GM19238 (cell line): ENCODE results near the gene HDAC4.

ENCODE experiments used
- DNase-seq: peaks from one replicate; pipeline ENCODE4 v3.0.0; 2011; ENCODE audit warnings: low spot score; ENCODE audit not compliant: insufficient read length

Gene HDAC4

DNA sequence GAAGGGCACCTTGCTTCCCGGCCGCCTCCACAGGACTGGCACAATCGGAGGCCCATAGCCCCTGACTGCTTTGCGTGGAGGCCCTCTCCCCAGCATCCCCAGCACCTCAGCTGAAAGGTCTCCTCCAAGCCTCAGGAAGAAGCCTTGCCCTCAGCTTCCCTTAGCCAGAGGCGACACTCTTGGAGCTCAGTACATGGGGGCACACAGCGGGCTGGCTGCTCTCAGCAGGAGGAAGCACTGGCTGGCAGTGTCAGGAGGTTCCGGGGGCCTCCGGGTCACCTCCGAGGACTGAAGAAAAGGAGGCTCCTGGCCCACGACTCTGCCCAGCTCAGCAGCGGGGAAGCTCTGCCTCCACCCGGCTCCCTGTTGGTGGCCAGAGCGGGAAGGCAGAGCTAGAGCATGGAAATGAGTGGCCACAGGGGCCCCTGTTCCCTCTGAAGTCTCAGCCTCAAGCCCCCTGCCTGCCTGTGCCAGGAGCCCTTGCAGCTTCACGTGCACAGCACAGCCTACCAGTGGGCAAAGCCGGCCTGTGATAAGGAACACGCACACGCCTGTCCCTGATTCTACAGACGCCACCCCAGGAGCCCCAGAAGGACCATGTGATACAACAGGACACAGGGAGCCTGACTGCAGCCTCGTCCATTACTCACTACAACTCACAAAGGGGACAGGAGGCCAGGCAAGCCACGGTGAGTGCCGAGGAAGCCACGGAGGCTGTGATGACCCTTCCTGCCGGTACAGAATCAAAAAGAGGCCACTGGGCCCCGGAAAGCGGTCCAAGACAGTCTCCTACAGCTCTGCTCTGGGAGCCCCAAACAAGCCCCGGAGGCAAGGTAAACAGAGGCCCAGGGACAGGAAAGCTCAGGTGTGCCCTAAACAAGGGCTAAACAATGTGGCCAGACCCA is 15.5 kb downstream of the HDAC4 start:
- no peak for DNase-seq

DNA sequence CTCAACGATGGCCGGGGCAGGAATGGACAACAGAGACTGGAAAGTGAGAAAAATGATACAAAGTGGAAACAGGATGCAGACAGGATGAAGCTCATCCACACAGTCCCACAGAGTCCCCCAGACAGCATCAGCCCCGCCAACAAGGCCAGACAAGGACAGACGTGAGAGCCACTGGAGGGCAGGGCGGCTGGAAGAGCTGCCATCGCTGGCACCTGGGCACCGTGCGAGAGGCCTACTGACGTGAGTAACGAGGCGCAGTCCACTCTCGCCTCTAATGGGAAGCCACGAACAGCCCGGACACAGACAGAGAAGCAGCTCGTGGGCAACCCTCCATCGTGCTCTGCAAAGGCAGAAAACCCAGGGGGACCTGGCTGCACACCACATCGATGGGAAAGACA is 17.1 kb downstream of the HDAC4 start:
- no peak for DNase-seq

DNA sequence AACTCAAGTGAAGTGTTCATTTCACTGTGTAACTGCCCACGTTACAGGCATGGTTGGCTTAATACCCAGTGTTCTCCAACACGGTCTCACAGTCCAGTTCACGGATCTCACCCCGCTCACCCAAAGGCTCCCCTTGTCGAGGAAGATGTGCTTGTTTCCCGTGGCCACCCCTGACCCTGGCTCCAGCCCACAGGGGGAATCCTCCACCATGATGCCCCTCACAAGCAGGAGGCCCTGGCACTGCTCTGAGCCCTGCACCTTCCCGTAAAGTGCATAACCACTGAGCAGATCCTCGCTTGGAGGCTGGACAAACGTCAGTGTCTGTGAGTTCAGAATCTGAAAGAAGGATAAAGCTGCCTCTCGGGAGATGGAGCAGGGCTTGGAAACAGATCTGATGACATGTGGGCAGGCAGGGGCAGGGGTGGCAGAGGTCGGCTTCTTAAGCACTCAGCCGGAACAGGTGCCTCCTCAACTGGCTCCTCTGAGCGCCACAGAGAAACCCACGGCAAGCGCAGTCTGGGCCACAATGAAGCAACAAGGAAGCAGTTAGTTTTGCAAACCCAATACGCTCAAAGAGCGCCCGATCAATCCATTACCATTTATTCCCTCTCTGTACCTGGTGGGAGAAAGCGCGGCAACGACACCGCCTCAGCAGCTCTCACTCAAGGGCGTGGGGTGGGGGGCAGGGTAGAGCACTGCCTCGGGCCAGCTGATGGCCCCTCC is 17.6 kb downstream of the HDAC4 start:
- DNase-seq = no peak

DNA sequence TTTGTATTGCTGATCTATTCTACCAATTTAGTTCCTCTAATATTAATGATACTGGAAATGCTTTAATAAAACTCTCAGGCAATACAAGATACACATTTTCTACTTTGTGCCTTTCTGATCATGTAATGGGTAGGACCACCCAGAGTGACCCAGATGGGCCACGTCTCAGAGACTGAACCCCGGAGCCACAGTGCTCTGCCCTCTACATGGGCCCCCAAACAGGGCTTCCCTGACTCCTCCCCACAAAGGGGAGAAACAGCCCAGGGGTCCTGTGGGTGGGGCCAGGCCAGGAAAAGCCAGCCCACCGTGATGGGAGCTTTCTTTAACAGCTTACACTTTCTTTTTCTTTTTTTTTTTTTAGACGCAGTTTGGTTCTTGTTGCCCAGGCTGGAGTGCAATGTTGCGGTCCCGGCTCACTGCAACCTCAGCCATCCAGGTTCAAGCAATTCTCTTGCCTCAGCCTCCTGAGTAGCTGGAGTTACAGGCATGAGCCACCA is 18.4 kb downstream of the HDAC4 start:
- DNase-seq = no peak

DNA sequence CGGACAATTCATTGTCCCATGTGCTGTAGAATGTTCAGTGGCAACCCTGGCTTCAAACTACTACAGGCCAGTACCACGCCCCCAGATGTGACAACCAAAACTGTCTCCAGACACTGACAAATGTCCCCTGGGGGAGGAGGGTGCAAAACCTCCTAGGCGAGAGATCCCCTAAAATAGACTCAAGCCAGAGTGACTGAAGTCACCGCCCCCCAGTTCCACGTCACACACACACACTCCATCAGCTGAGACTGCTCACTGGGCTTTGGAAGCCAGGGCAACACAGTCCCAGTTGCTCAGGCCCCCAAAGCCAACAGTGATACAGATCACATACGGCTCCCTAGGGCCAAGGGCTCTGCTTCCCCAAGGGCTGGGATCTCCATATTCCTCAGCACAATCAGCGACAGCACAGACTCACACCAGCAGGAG is 19.1 kb downstream of the HDAC4 start:
- peak; percentile 57 for DNase-seq

DNA sequence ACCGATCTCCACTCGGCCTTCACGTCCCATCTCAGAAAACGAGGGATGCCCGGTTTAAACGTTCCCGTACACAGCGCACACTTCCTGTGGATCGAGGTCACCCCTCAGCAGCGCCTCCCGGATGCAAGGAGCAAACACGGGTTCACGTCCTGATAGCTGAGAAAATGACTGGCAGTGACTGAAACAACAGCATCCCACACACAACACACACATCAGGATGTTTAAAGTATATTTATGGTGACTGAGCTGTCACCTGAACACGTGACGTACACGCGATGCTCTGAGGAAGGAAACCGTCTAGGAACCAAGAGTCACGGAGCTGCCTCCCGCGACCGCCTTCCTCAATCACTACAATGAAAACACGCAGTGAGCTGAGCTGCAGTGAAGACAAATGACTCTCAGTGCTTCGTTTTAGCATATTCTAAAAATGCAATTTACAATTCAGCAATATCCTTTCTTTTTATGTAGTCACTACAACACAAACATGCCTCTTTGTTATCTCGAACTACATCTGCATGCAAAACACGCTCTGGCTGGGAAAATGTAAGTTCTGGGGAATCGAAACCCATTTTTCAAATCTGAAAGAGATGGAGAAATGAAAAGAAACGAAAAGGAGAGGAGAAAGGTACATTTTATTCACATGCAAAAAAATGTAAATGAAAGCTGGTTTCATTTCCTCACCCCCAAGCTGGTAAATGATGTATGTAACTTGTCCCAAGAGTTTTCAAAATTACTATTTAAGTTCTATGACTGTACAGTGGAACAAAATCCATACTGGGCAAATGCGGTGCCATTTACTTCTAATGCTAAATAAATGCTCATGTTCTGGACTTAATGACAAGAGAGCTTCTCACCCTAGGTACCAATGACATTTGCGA is 19.8 kb downstream of the HDAC4 start:
- no peak for DNase-seq

DNA sequence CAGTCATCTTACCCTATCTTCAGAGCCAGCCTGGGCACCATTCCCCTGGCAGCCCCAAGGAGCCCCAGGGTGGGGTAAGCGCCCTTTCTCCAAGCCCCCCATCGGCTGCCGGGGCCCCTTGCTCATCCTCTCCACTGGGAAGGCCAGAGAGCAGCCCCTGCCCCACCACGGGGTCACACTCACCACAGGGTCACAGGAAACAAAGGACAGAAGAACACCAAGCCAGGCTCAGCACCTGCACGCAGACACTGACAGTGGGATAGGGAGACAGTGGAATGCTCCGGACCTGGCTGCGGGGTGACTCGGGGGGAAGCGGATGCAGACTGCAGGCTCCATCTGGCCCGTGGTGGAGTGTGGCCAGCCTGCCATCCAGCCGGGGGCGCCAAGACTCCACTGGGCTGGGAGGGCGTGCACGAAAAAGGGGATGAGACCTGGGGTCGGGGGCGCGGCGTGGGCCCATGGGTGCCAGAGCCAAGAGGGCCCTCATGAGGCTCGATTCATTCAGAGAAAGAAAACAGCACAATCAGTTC is 21.1 kb downstream of the HDAC4 start:
- DNase-seq = no peak

DNA sequence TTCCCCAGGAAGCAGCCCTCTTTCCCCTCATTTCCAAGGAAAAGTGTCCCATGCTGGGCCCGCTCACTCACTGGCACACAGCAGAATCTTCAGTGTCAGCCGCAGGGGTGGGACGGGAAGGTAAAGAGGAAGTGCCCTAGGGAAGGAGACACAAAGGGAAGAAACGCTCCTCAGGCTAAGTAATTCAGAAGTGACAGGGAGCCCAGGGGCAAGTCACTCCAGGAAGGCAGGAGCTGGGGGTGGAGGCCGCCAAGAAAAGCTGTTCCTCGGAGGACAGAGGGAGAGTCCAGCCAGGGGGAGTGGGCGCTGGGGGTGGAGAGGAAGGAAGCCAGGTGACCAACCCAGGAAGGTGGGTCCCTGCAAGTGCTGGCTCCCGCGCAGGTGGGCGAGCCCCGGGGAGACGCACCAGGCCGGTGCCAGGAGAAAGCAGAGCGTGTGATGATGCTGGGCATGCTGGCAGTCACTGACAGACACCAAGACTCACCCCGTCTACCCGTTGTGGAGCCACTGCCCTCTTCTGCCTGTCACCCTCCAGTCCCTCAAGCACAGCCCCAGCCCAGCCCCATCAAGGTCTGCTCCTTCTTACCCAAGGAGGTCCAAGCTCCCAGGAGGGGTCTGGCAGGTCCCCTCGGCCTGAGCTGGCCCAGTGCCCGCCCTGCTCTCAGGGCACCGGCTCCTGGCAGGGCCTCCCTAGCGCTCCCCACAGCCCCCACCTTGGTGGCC is 21.7 kb downstream of the HDAC4 start:
- no peak for DNase-seq

DNA sequence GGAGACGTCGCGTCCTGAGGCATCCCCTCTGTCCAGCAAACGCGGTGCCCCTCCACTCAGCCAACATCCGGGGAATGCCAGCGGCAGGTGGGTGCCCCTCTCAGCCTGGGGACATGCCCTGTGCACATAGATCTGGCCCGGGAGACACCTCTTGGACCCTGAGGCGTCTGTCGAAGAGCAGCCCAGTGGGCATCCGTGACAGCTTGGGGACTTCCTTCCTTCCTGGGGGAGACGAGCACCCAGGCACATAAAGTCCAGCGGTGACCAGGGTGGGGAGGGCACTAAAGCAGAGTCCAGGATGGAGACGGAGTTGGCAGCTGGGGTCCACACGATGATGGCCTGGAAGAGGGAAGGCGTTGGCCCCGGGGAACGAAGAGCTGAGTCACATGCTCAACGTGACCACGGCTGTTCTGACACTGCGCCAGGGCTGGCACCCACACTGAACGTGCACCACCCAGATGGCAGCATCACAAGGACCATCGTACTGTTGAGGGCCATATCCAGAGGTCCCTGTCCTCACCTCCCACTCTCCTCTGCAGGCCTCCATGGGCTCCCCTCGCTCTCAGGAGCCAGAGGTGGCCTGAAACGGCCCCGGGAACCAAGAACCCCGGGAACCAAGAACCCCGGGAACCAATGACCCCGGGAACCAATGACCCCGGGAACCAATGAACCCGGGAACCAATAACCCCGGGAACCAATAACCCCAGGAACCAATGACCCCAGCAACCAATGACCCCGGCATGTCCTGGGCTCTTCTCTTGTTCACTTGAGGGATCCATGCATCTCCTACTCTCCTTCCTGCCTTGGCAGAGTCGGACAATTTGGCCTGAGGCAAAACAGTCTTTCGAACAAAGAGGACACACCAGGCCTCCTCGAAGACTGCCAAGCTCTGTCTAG is 22.6 kb downstream of the HDAC4 start:
- DNase-seq = no peak

DNA sequence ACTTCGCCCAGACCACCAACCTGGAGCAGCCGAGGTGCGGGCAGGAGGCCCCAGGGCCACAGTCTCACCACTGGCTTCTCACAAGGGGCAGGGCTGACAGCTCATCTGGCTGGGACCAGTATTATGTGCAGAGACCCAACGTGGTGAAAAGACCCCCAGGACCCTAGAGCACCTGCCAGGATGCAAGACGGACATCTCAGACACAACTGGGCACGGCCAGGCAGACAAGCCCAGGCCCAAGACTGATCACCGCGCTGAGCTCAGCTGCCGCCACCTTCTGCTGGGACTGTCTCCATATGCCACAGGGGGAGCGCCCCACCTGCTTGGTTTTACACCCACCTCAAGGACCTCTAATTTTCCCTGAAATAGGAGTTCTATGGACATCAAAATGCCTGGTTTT is 23.2 kb downstream of the HDAC4 start:
- DNase-seq = no peak

DNA sequence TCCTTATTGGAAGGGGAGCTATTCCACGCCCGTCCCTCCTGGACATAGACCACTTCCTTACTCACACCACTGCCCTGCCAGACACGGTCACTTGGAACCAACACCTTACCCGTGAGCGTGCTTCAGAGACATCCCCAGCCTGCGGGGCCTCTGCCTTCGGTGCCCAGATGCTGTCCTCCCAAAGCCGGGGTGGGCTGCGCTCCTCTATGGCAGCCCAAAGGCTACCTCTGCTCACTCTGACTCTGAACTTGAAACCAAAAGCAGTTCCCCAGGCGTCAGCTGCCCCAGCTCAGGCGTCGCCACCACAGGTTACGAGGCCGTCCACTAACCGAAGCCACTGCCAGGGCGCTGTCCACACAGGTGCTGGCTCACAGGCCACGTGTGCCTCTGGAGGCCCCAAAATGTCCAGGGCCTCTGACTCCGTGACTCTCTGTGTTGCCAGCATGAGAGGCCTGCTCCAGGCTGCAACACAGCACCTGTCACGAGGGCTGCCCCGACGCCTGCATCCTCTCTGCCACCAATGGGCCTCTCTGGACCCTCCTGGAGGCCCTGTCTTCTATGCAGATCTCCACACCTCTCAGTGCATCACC is 23.8 kb downstream of the HDAC4 start:
- no peak for DNase-seq

DNA sequence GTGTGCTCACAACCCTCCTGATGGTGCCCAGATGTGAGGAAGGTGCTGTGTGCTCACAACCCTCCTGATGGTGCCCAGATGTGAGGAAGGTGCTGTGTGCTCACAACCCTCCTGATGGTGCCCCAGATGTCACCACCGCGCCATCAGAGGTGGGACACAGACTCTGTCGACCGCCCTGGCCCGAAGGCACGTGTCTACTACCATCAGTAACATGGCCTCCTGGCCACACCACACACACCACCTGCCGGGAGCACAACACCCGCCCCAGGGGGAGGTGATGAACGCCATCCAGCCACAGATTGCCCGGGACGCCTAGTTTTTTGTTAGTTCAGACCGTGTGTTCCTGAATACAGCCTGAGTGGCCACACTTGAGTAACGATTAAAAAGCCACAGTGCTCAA is 24.5 kb downstream of the HDAC4 start:
- no peak for DNase-seq

DNA sequence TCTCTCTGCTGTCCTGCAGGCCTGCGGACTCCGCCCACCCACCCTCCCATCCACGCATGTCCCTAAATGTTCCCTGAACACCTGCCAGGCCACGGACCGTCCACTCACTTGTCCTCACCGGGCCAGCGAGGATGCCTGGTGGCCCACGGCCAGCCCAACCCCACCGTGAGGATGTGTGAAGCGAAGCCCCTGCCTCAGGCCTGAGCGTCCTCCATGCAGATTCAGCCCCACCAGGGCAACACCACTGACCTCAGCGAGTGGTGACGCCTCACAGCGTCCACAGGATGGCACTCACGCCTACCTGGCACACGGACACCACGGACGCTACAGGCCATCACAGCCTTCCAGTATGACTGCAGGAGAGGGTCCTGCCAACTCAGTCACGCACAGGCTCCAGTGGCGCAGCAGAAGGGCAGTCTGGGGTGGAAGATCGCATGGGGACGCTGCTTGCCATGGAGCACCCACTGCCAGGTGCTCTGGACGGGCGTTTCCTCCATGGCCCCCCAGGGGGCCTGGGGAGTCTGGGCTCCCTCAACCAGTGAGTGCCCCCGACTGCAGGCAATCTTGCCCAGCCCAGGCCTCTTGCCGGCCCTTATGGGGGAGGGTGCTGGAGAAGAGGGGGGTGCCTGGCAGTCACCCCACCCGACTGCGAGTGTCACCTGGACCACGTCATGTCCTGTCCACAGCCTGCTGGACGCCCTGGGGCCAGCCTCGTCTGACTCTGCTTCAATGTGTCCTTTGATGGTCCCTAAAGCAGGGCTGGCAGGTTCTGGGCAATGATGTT is 25.4 kb downstream of the HDAC4 start:
- no peak for DNase-seq

DNA sequence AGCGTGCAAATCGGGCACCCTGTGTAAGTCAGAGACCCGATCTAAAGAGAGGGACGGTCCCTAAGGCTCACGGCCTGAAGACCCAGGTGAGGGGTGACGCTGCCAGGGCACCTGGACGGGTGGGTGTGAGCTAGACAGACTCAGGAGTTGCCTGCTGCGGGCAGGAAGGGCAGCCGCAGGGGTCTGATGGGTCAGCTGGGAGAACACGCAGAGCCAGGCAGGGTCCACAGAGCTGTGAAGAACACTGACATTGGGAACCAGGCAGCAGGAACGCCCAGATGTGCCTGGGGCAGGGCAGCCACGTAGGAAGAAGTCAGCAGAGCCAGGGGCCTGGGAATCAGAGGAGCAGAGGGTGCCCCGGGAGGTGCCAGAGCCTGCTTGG is 25.9 kb downstream of the HDAC4 start:
- no peak for DNase-seq

DNA sequence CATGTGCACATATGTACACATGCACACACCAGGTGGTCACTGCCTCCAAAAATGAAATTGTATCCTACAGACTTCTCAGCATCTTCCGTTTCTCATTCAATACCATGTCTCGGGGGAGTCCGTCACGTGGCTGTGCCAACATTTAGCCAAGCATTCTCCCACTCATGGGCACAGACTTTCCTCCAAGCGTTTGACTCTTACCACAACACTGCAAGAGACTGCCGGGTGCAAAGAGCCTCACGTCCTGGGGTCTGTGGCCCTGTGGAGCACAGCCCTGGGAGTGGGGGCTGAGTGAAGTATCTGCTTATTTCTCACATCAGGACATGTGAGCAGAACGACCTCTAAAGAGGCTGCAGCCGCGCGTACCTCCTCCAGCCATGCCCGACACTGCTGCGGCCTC is 28.0 kb downstream of the HDAC4 start:
- DNase-seq = no peak

DNA sequence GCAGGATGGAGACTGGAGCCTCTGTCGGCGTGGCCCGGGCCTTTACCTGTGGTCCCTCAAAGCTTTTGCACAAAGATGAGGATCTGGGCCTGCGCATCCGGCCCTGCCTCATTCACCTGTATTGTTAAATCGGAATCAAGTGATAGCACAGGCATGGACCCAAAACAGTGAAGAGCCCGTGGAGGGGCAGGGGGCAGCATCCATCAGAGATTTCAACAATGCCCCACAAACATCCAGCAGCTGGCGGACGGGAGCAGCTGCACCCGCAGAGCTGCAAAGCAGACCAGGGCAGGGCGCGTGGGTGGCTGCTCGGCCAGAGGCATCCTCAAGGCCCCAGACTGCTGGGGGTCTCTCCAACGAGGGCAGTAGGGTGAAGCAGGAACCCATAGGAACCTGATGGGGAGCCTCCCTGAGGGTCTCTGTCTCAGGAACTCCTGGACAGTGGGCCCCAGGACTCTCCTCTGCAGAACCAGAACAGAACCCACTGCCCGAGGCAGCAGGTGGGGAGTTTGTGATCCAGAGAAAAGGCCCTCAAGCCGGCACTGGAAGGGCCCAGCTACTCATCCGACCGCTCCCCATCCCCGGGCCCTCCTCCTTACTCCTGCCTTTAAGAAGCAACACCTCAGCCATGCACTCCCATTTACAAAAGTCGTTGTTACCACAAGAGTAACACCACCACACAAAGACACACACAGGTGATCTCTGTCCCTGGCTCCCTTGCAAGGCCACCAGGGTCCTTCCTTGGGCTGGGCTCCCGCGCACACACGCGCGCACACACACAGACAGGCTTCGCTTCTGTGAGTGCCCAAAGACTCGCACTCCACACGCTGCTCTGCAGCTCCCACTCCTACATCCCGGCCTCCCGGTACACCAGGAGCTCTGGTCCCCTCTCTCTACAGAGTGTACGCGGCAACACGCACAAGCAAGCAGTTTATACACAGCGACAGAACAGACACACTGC is 28.8 kb downstream of the HDAC4 start:
- DNase-seq = no peak
